A204.1 (cell line): ENCODE results near the gene CD84.
"Not testable (repeated sequence)": the region's sequence is repeated elsewhere in the genome, so short reads cannot be mapped to it uniquely, and the experiment has no call there.

Experiments used
- FAIRE-seq: peaks from 2 replicates; lab custom pipeline; 2012; peaks lifted over from hg19 to GRCh38; lab: Jason Lieb, UNC

CD84 gene

DNA sequence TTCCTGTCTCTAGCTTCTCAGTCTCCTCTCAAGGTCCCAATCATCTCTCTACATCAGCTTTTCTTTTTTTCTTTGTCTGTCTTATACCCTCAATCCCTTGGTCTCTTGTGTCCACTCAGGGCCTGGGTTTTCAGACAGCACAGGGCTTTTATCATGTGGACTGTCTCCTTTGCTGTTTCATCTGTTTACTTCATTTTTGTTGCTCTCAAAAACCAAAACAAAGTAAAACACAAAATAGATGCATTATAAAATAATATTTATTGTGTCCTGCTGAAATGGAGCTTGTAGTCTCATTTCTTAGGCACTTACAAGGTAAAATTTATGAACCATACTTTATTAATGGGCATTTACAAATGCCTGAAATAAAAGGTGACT, 38.5 kb downstream of the CD84 start:
- FAIRE-seq: no peak

DNA sequence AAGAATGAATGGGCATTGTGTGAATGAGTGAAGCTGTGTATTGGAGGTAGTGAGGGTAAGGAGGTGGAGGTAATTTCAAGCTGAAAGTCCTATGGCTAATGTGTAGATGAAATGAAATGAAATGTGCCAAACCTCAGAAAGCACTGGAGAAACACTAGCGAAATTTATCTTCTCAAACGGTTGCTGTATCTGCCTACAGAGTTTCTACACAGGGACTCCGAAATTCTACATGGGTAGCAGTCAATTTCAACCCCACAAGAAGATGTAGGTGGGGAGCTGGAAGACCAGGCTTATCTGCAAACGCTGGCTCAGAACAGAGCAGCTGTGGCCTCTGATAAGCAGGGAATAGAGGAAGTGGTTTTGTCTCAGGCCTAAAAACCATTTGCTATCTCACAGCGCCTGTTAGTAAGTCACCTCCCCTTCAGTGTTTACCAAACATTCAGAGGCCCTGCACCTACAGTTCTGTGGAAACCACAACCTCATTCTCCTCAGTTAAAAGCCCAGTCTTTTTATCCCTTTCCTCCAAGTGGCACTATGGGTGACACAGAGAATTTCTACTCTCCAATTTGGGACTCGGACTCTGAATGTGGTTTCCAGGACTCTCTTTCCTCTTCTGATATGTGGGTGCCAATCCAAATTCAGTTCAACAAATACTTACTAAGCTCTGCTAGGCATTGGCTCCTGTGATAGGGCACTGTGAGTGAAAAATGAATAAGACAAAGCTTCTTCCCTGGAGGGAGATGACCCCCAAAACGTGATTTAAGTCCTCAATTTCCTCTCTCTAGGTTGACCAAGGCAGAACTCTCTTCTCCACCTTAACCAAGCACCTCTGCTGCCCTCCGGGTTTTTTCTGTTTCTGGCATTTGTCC, 39.1 kb downstream of the CD84 start:
- no peak for FAIRE-seq

DNA sequence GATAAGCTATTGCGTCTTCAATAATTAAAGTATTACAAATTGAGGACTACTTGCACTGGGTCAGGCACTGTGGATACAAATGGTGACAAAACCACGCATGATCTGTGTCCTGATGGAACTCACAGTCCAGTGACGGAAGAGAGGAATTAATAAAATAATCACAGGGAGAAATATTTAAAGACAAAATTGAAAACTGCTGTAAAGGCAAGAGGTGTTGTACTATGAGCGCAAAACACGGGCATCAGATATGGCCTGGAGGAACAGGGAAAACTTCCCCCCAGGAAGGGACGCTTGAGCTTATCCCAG, 39.7 kb downstream of the CD84 start:
- FAIRE-seq: no peak

DNA sequence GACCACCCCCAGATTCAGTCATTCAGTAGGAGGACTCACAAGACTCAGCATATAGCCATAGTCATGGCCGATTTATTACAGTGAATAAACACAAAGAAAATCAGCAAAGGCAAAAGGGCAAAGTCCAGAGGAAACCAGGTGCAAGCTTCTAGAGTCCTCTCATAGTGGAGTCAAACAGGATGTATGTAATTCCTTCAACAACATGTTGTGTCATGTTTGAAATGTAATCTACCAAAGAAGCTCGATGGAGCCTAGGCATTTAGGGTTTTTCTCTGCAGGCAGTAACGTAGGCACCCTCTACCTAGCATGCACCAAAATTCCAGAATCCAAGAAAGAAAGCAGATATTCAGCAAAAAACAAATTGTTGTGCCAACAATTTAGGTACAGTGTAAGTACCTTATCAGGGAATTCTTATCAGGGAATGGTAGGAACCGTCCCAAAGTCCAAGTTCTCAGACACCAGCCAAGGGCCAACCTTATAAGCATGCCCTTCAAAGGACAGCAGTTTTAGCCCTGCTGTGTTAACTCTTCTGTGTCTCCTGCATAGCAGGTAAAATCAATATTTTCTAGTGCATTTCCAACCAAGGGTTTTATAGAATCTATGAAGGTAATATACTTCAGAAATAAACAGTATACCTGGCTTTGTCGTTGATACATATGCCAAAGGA, 40.2 kb downstream of the CD84 start:
- no peak for FAIRE-seq

DNA sequence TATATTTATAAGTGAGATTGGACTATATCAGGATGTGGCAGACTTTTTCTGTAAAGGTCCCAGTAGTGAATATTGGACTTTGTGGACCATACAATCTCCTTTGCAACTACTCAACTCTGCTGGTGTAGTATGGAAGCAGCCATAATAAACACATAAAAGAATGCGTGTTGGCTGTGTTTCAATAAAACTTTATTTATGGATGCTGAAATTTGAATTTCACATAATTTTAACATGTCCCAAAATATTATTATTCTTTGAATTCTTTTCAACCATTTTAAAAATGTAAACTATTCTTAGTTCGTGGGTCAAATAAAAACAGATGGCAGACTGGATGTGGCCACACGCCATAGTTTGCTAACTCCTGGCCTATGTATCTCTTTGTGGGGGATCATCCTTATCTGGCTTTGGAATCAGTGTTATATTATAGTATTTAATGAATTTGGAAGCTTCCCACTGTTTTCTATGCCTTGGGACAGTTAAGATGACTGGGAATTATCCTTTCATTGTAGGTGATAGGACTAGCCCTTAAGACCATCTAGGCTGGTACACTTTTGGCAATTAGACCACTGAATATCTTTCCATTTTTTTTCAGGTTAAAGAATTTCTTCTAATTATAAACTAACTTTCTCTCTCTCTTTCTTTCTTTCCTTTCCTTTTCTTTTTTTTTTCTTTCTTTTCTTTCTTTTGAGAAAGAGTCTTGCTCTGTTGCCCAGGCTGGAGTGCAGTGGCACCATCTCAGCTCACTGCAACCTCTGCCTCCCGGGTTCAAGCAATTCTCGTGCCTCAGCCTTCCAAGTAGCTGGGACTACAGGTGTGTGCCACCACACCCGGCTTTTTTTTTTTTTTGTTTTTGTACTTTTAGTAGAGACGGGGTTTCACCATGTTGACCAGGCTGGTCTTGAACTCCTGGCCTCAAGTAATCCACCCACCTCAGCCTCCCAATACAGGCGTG, 41.3 kb downstream of the CD84 start:
- no peak for FAIRE-seq

DNA sequence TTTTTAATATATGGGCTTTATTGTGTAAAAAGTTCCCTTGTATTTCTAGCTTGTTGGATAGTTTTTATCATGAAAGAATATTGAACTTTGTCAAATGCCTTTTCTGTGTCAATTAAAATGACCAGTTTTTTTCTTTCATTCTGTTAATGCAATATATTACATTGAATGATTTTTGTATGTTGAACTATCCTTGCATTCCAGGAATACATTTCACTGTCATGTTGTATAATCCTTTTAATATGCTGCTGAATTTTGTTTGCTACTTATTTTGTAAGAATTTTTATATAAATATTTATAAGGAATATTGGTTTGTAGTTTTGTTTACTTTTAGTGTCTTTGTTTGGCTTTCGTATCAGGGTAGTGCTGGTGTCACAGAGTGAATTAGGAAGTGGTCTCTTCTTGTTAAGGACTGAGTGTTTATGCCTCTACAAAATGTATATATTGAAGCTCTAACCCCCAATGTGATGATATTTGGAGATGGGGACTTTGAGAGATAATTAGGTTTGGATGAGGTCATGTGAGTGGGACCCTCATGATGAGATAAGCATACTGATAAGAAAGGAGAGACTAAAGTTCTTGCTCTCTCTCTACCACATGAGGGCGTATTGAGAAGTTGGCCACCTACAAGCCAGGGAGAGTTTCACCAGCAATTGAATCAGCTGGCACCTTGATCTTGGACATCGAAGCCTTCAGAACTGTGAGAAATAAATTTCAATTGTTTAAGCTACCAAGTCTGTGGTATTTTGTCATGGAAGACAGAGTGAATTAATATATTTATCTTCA, 44.3 kb downstream of the CD84 start:
- FAIRE-seq: no peak

DNA sequence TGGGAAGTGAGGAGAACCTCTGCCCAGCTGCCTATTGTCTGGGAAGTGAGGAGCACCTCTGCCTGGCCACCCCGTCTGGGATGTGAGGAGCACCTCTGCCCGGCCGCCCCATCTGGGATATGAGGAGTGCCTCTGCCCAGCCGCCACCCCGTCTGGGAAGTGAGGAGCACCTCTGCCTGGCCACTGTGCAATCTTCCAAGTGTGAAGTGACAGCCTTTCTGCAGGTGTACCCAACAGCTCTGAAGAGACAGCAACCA, 46.8 kb downstream of the CD84 start:
- FAIRE-seq: not testable (repeated sequence)

DNA sequence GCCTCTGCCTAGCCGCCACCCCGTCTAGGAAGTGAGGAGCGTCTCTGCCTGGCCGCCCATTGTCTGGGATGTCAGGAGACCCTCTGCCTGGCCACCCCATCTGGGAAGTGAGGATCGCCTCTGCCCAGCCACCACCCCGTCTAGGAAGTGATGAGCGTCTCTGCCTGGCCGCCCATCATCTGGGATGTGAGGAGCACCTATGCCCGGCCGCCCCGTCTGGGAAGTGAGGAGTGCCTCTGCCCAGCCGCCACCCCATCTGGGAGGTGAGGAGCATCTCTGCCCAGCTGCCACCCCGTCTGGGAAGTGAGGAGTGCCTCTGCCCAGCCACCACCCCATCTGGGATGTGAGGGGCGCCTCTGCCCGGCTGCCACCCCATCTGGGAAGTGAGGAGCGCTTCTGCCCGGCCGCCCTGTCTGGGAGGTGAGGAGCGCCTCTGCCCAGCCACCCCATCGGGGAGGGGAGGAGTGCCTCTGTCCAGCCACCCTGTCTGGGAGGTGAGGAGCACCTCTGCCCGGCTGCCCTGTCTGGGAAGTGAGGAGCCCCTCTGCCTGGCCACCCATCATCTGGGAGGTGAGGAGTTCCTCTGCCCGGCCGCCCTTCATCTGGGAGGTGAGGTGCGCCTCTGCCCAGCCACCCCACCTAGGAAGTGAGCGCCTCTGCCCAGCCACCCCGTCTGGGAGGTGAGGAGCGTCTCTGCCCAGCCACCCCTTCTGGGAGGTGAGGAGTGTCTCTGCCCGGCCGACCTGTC, 47.3 kb downstream of the CD84 start:
- FAIRE-seq: not testable (repeated sequence)

DNA sequence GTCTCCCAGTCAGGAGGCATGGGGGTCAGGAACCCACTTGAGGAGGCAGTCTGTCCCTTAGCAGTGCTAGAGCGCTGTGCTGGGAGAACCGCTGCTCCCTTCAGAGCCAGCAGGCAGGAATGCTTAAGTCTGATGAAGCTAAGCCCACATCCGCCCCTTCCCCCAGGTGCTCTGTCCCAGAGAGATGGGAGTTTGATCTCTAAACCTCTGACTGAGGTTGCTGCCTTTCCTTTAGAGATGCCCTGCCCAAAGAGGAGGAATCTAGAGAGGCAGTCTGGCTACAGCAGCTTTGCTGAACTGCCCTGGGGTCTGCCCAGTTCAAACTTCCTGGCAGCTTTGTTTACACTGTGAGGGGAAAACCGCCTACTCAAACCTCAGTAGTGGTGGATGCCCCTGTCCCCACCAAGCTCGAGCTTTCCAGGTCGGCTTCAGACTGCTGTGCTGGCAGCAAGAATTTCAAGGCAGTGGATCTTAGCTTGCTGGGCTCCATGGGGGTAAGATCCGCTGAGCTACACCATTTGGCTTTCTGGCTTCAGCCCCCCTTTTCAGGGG, 49.8 kb downstream of the CD84 start:
- not testable (repeated sequence) for FAIRE-seq

DNA sequence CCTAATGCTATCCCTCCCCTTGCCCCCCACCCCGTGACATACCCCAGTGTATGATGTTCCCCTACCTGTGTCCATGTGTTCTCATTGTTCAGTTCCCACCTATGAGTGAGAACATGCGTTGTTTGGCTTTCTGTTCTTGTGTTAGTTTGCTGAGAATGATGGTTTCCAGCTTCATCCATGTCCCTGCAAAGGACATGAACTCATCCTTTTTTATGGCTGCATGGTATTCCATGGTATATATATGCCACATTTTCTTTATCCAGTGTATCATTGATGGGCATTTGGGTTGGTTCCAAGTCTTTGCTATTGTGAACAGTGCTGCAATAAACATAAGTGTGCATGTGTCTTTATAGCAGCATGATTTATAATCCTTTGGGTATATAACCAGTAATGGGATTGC, 55.5 kb downstream of the CD84 start:
- not testable (repeated sequence) for FAIRE-seq

DNA sequence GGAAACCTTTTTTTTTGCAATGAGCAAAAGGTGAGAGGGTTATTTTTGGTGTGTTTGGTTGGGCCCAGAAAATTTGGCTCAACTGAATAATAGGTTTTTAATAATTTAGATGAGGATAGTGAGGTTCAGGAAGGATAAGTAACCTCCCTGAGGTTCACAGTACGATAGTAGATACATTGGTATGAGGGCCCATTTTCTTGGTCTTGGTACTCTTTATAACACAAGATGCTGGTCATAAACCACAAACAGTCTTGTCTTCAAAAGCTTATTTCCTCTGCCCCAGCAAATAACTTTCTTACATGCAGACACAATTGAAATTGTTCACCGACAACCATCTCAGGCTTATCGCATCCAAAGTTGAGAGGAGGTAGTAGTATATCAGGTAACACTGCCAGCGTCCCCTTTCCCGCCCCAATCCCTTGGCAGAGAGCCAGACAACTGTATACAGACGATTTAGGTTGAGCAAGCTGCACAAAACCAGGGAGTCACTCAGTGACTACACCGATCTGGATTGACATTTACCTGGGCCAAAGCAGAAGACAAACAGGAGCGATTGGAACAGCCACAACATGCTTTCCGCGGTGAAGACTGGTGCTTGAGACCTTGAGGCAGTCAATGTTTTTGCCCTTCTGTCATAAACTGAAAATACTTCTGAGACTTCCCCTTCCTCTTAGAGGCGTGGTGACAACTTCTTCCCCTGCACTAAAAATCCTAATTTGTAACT, 56.5 kb downstream of the CD84 start, which contains the start of gene SLAMF6:
Gene SLAMF6, minus strand, starts transcription at position 634 of the 724 bp plus-strand sequence. Its CDS starts 63 bp downstream, at position 571.
- FAIRE-seq: no peak

DNA sequence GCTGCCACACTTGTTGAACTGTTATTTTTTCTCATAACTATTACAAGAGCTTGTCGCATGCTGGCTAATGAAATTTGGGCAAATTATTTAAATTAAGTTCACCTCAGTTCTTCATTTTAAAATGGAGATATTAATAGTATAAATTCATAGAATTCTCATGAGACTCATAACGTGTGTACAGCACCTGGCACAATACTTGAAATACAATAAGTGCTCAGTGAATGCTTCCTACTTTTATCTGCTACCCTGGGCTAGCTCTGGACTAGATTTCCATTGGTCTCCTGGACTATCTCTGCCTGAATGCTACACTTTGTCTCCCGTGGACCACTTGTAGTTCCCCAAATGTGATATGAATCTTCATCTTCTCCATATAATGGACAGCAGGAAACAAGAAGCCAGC, 57.2 kb downstream of the CD84 start:
- FAIRE-seq: no peak

DNA sequence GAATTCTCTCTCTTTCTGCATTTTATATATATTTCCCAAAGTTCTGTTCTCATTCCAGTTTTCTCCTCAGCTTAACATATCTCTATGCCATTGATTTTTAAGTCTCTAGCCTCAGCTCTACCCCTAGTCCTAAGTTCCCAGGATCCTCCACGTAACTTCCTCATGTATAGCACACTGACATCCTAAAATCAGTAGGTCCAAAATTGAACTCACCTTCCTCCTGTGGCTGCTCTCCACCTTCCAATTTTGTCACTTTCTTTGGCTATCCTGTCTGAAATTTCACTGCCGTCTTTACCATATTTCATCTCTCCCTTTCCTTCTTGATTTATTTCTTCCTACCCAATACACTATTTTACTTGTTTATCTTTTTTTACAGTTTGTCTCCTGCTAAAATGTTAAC, 57.7 kb downstream of the CD84 start:
- no peak for FAIRE-seq

DNA sequence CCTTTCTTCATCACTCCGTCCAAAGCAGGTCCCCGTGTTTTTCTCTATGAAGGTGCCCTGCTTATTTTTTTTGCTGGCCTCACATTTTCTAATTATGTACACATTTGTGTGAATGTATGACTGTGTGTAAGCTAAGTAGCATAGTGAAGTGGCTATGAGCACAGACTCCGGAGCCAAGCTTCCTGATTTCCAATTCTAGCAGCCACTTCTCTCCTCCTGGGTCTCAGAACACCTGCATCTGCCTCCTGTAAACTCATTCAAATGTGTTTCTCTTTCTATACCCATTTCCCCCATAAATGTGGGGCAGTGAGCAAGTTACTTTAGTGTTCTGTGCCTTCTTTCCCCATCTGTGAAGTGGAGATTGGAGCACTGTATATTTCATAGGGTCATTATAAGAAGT, 58.3 kb downstream of the CD84 start:
- no peak for FAIRE-seq

DNA sequence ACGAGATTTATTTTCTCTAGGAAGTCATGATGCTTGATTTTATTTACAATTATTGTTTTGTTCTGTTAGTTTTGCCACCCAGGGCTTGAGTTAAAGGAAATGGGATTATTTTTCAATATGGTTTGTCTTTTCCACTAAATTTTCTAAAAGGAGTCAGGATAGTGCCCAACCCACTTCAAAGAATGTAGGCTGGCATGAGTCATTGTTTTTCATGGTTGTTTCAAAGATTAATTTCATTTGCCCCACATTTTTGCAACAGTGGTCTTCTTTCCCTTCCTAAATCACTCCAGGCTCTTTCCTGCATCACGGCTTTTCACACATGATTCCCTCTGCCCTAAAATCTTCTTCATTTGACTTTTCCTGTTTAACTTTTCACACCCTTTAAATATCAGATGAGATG, 58.7 kb downstream of the CD84 start:
- FAIRE-seq: no peak

DNA sequence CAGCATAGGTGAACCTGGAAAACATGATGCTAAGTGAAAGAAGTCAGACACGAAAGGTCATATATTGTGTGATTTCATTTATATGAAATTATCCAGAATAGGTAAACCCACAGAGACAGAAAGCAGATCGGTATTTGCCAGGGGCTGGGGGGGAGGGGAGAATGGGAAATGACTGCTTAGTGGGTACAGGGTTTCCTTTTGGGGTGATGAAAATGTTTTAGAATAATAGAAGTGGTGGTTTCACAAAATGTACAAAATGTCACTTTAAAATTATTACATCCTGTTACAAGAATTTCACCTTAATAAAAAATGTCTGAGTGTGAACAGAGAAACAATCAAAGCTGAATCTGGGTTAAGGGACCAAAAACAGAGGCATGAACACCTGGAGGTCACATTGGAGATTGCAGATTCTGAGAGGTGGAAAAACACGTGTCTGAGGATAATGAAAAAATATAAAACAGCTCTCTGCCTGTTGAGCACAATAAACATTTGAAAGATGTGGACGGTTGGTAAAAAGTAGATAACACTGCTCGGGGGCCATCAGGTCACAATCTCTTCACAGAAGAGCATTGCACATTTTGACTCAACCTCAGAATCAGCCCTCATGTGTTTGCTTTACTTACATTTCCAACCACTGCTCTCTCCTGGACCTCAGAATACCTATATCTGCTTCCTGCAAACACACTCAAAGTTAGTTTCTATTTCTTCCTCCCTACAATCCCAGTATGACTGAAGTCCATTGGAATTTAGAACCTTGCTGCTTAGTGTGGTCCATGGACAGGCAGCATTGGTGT, 59.5 kb downstream of the CD84 start:
- no peak for FAIRE-seq

DNA sequence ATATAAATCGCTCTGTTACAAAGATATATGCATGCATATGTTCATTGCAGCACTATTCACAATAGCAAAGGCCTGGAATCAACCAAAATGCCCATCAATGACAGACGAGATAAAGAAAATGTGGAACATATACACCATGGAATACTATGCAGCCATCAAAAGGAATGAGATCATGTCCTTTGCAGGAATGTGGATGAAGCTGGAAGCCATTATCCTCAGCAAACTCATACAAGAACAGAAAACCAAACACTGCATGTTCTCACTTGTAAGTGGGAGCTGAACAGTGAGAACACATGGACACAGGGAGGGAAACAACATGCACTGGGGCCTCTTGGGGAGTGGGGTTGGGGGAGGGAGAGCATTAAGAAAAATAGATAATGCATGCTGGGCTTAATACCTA, 61.8 kb downstream of the CD84 start:
- not testable (repeated sequence) for FAIRE-seq

DNA sequence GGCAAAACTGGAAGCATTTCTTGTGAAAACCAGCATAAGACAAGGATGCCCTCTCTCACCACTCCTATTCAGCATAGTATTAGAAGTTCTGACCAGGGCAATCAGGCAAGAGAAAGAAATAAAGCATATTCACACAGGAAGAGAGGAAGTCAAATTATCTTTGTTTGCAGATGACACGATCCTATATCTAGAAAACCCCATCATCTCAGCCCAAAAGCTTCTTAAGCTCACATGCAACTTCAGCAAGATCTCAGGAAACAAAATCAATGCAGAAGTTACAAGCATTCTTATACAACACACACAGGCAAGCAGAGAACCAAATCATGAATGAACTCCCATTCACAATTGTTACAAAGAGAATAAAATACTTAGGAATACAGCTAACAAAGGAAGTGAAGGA, 63.4 kb downstream of the CD84 start:
- FAIRE-seq: not testable (repeated sequence)

DNA sequence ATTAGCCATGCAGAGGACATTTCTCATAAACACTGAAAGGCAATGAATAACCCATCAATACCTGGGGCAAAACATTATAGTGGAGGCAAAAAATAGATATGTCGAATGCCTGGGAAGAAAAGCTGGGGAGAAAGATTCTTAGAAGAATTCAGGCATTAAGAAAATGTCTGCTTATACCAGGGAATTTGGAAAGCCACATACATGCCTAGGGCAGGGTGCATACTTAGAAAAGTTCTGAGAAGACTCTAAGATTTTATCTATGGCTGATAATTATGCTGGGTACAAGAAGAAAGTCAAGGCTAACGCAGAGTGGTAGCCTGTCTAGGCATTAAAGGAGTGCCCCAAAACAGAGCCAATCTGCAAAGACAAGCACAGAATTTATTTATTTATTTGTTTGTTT, 74.6 kb downstream of the CD84 start:
- no peak for FAIRE-seq

DNA sequence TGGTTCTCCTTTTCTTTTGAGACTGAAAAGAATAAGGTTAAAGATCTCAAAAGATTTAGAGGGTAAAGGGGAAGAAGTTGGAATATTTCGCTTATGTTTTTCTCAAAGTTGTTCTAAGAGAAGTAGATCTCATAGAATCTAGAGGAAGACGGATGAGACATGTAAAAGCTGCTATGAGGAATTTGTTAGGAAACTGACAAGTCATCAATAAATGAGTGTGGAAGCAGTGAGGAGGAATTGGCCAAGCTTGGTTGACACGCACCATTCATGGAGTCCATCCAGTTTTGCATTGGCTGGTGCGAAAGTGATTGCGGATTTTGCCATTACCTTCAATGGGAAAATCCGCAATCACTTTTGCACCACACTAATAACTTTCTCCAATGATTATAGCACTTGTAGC, 76.2 kb downstream of the CD84 start:
- no peak for FAIRE-seq
